Dermis blood vessel endothelial cell (primary cell): Measurements from ENCODE around the gene PDE6B. TPM values are rescaled to one million over a fixed set of nuclear protein-coding genes. Genes with fewer than 3 reads are reported as not detected.
A peak's percentile ranks its signal among the peaks of the same experiment; 100 is the strongest.
"Not testable (repeated sequence)": the region's sequence is repeated elsewhere in the genome, so short reads cannot be mapped to it uniquely, and the experiment has no call there.

Experiments
- DNase-seq: peaks from one replicate; pipeline ENCODE4 v3.0.0; 2010
- total RNA-seq: library from RNA; depleted of rRNA; stranded (reverse); fragments of >200 nt; gene quantifications from 2 replicates; pipeline ENCODE4 v1.2.3, GENCODE V29; 2014

PDE6B gene
- total RNA-seq, 1 donor from 2014 or later: 7.5 TPM

- peak; percentile 98 for DNase-seq
Measured at GRCh38 chr4:705278-706082, 80.1 kb downstream of the PDE6B start, which contains the start of gene PCGF3. TSS of gene PCGF3 (plus strand) at chr4:705832. CDS start at chr4:733681, 27,849 bp downstream.

- DNase-seq: not testable (repeated sequence)
Measured at GRCh38 chr4:706083-706633, 80.8 kb downstream of the PDE6B start.

GRCh38 chr4:706834-707598 lies 81.6 kb downstream of the PDE6B start:
- no peak for DNase-seq

- DNase-seq: no peak
Measured at GRCh38 chr4:707929-708630, 82.7 kb downstream of the PDE6B start.

GRCh38 chr4:708631-708933 lies 83.2 kb downstream of the PDE6B start:
- DNase-seq: no peak

GRCh38 chr4:709348-709747 lies 84.0 kb downstream of the PDE6B start:
- no peak for DNase-seq

- no peak for DNase-seq
Measured at GRCh38 chr4:710116-710515, 84.7 kb downstream of the PDE6B start.

- no peak for DNase-seq
Measured at GRCh38 chr4:710916-711315, 85.5 kb downstream of the PDE6B start.

- DNase-seq: no peak
Measured at GRCh38 chr4:712093-712492, 86.7 kb downstream of the PDE6B start.

GRCh38 chr4:712916-713632 lies 87.7 kb downstream of the PDE6B start:
- DNase-seq: no peak

- no peak for DNase-seq
Measured at GRCh38 chr4:714087-714486, 88.7 kb downstream of the PDE6B start.

- no peak for DNase-seq
Measured at GRCh38 chr4:717601-718320, 92.4 kb downstream of the PDE6B start.

GRCh38 chr4:718460-718859 lies 93.1 kb downstream of the PDE6B start:
- no peak for DNase-seq

Other genes with a start within 250 kb of the PDE6B start
- 30.9 and 35.9 TPM in 2 replicates for gene ZNF721, start 126.4 kb upstream of the PDE6B start, total RNA-seq
- 37.8 and 49.0 TPM in 2 replicates for gene PIGG, start 126.4 kb upstream of the PDE6B start, total RNA-seq
- not detected in 2 replicates for gene TMEM271, start 49.3 kb upstream of the PDE6B start, total RNA-seq
- 95.5 and 96.7 TPM in 2 replicates for gene ATP5ME, start 48.7 kb downstream of the PDE6B start, total RNA-seq
- 7.3 and 13.6 TPM in 2 replicates for gene MYL5, start 49.0 kb downstream of the PDE6B start, total RNA-seq
- gene SLC49A3, start 63.6 kb downstream of the PDE6B start, total RNA-seq: 9.9 and 10.6 TPM in 2 replicates
- gene PCGF3, start 80.3 kb downstream of the PDE6B start, total RNA-seq: 64.3 and 104 TPM in 2 replicates
- 0.09 and 0.34 TPM in 2 replicates for gene CPLX1, start 200.6 kb downstream of the PDE6B start, total RNA-seq